ENCODE measurements around the gene STK32A.

The STK32A gene

GRCh38 chr5:147267082-147267832 is 32.4 kb downstream of the STK32A start:
- FAIRE-seq: no peak

GRCh38 chr5:147276497-147276896 is 41.7 kb downstream of the STK32A start:
- no peak for FAIRE-seq

GRCh38 chr5:147286296-147286695 is 51.5 kb downstream of the STK32A start:
- no peak for FAIRE-seq

- no peak for FAIRE-seq
These were observed 52.3 kb downstream of the STK32A start for GRCh38 chr5:147287110-147287509.

- no peak for FAIRE-seq
These were observed 55.4 kb downstream of the STK32A start for GRCh38 chr5:147290261-147290660.

- FAIRE-seq: no peak
These were observed 68.4 kb downstream of the STK32A start for GRCh38 chr5:147303251-147303650.

GRCh38 chr5:147303976-147304375 is 69.2 kb downstream of the STK32A start:
- no peak for FAIRE-seq

- FAIRE-seq: no peak
These were observed 70.3 kb downstream of the STK32A start for GRCh38 chr5:147305147-147305546.

GRCh38 chr5:147306351-147306750 is 71.5 kb downstream of the STK32A start:
- no peak for FAIRE-seq

GRCh38 chr5:147307170-147307569 is 72.3 kb downstream of the STK32A start:
- FAIRE-seq: no peak

GRCh38 chr5:147309621-147310020 is 74.8 kb downstream of the STK32A start:
- FAIRE-seq: no peak

GRCh38 chr5:147310059-147310704 is 75.4 kb downstream of the STK32A start:
- no peak for FAIRE-seq

GRCh38 chr5:147317978-147318684 is 83.3 kb downstream of the STK32A start:
- FAIRE-seq: no peak

- no peak for FAIRE-seq
These were observed 86.7 kb downstream of the STK32A start for GRCh38 chr5:147321569-147321968.

GRCh38 chr5:147327421-147327820 is 92.6 kb downstream of the STK32A start:
- no peak for FAIRE-seq

GRCh38 chr5:147327905-147328304 is 93.1 kb downstream of the STK32A start:
- FAIRE-seq: no peak

GRCh38 chr5:147332658-147333057 is 97.8 kb downstream of the STK32A start:
- no peak for FAIRE-seq

- FAIRE-seq: no peak
These were observed 102.0 kb downstream of the STK32A start for GRCh38 chr5:147336876-147337275.

- no peak for FAIRE-seq
These were observed 104.5 kb downstream of the STK32A start for GRCh38 chr5:147339313-147339712.

- FAIRE-seq: no peak
These were observed 106.1 kb downstream of the STK32A start for GRCh38 chr5:147340941-147341340.

GRCh38 chr5:147341345-147341744 is 106.5 kb downstream of the STK32A start:
- no peak for FAIRE-seq

- FAIRE-seq: no peak
These were observed 110.0 kb downstream of the STK32A start for GRCh38 chr5:147344861-147345260.

GRCh38 chr5:147346006-147346561 is 111.3 kb downstream of the STK32A start:
- FAIRE-seq: no peak

GRCh38 chr5:147348046-147348445 is 113.2 kb downstream of the STK32A start:
- FAIRE-seq: no peak

Measured in TTC549 (cell line).